Activated CD4-positive, alpha-beta T cell treated with anti-CD3 and anti-CD28 coated beads, Interleukin-2, Interleukin-6, amounts not matched to agents 100 ng/mL and 50 ng/mL, durations not matched to agents 16 hours and 8 hours (primary cell): ENCODE measurements around the gene RXFP4.

Experiments used
- DNase-seq: peaks from one replicate; pipeline ENCODE4 v3.0.0-alpha.2; 2020

The RXFP4 gene

DNA sequence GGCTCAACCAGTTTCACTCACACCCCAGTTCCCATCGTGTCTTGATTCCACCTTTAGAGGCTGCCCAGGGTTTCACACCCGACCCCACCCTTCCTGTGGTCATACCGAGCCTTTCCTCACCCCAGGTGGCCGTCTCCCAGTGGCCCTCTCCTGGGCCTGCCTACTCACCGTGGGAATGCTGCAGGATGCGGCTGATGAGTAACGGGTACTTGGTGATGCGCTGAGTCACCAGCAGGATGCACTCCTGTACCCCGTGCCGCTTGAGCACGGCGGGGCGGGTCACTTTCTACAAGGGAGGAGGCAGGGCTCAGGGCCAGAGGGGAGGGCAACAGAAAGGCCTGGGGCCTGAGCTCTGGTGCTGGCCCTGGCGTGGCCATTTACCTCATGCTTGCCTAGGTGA is 20.5 kb downstream of the RXFP4 start:
- peak; percentile 47 for DNase-seq

DNA sequence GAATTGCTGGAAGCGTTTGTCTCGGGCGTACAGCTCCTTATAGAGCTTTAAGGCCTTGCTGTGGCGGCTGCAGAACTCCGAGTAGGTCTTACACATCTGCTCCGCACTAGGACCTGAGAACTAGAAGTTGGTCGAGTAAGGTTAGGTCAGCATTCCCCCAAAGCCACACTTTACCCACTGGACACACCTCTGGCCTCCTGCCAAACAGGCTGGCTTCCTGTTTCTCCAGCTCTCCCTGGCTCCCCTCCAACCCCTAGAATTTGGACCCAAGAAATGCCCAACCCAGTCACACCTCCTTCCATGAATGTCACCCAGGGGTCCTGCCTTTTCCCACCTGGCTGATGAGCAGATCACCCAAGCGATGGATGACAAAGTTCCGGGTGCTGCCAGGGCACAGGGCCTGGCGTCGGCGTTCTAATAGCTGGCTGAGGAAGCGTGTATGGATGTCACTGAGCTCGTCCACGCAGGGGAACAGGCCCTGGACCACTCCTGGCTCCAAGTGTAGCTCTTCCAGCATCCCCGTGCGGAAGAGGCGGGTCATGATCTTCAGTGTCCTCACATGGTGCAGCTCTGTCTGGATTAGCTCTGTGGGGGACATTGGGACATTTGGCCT is 21.3 kb downstream of the RXFP4 start:
- DNase-seq = no peak

DNA sequence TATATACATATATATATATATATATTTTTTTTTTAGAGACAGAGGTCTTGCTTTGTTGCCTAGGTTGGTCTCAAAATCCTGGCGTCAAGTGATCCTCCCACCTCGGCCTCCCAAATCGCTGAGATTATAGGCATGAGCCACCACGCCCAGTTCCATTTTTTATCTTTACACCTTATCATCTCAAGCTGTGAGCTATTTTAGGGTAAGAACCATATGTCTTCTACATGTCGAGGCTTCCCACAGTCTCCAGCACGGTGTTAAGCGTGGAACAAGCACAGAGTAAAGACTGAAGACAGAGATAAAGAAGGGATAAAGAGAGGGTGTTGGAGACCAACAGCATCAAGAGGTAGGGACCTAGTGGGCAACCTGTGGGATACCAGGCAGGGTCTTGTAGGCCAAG is 22.8 kb downstream of the RXFP4 start:
- DNase-seq = no peak

DNA sequence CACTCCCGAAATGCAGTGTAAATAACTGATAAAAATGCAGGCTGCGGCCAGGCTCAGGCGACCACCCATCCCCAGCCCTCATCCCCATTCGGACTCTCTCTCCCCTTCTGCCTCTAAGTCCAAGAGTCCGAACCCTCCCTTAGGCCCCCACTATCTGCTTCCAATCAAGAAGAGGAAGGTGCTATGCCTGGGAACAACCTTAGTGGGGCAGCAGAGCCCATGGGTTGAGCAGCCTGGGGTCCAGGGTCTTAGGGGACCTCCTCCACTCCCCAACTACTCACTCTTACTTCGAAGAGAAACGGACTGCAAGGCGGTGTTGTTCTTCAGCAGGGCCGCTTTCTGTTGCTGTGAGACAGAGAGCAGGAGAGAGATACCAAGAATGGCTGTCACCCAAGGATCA is 24.7 kb downstream of the RXFP4 start:
- DNase-seq = no peak

DNA sequence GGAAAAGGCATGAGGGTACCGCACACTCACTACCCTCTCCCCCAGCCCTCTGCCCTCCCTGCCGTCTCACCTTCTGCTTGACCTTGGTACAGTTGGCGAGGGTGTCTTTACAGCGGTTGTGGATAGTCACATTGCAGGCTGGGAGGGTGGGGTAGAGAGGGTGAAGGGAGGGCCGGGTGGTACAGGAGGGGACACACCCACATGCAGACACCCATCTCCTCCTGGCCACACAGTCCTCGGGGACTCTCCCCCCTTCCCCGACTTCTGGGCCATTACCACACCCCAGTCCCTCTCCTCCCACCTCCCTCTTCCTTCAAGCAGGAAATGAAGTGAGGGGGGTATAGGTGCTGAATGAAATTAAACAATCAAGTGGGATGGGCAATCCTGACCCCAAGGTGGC is 25.3 kb downstream of the RXFP4 start:
- DNase-seq = no peak

DNA sequence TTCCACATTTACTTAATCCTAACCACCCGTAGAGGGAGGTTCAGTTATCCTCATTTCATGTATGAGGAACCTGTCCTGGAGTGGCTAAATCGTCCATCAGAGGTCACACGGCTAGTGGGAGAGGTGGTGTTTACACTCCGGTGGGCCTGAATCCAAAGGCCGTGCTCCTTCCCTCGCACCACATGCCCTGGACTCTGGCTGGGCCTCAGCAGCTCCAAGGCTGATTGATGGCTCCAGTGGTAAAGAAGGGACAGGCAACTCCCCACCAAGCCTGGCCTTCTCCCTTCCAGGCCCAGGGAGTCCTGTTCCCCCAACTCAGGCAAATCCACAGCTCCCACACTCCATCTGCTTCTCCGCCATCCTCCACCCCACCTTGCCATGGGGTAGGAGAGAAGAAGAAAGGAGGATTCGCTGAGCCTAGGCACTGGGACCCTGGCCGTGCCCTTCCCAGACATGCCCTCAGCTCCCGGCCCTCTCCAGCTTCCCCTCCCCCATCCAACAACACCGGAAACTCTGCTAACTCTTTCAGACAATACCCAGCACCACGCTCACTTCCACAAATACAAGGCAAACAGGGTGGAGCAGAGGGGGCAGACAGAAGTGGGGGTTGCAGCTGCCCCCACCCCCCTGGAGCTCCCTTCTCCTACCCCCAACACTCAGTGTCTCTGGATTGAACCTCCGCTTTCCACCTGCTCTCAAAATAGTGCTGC is 26.1 kb downstream of the RXFP4 start:
- no peak for DNase-seq

DNA sequence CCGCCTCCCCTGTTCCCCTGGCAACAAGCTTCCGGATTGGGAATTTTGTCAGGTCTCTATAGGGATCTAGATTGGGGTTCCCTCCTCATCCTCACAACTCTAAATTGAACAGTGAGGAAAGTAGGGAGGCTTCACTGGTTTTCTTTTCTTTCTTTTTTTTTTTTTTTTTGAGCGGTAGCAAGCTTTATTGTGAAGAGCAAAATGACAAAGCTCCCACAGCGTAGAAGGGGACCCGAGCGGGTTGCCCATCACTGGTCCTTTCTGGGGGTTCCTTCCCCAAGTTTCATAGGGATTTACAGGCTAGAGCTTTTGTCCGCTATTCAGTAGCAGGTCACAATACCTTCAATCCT is 26.6 kb downstream of the RXFP4 start:
- DNase-seq = no peak

DNA sequence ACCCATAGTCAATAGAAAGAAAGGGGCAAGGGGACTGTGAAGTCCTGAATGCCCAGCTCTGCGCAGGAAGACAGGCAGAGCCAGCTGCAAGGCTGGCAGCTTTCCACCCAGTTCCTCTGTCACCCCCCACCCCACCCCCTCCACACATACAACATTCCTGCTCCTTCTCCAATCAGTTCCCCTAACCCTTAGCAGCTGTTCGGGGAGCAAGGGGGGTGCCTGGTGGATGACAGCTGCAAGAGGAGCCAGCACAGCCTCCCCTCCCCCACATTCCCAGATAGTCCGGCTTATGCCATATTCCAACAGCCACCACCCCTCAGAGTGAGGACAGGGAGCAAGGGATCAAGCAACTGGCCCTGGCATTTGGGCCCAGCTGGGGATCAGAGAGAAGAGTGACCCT is 27.2 kb downstream of the RXFP4 start:
- no peak for DNase-seq

DNA sequence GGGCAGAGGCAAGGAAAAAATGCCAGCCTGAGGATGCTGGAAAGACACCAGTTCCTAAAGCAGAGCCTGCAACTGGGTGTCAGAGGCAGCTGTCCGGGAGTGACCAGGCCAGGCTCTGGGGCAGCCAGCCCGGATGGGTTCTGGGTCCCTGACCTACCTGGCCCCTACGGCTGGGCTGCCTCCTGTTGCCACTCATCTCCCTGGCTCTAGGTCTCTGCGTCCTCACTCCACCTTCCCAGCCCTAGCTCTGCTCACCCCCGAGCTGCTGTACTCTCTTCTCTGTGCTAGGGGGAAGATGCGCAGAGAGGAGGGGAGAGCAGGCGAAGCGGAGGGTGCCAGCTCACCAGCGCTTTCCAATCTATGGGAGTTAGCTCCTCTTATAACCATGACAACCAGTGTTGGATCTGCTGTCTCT is 27.9 kb downstream of the RXFP4 start:
- DNase-seq = no peak

DNA sequence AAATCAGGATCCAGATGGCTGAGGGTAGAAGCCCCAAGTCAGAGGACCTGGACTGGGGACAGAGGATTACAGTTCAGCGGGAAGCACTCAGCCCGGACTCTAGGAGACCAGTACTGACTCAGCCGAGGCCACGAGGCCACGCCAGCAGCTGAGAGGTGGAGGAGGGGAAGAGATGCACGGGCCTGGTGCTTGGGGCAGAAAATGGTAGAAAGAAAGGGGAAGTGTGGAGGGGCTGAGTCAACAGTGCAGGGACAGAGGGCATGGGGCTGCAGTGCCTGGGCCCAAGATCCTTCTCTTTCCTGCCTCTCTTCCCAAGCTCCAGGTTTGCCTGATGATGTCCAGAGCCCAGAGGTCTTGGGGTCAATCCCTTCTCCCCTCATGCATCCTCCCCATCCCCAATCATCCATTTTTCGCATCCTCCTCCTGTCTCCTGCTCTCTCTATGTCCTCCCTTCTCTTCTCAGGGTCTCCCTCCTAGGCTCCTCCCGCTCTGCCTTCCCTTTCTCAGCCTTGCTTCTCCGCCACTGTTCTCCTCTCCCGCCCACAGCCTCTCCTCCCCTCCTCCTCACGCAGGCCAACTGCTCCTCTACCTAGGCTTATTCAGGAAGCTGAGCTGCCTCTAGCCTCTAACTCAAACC is 29.2 kb downstream of the RXFP4 start:
- peak; percentile 44 for DNase-seq

DNA sequence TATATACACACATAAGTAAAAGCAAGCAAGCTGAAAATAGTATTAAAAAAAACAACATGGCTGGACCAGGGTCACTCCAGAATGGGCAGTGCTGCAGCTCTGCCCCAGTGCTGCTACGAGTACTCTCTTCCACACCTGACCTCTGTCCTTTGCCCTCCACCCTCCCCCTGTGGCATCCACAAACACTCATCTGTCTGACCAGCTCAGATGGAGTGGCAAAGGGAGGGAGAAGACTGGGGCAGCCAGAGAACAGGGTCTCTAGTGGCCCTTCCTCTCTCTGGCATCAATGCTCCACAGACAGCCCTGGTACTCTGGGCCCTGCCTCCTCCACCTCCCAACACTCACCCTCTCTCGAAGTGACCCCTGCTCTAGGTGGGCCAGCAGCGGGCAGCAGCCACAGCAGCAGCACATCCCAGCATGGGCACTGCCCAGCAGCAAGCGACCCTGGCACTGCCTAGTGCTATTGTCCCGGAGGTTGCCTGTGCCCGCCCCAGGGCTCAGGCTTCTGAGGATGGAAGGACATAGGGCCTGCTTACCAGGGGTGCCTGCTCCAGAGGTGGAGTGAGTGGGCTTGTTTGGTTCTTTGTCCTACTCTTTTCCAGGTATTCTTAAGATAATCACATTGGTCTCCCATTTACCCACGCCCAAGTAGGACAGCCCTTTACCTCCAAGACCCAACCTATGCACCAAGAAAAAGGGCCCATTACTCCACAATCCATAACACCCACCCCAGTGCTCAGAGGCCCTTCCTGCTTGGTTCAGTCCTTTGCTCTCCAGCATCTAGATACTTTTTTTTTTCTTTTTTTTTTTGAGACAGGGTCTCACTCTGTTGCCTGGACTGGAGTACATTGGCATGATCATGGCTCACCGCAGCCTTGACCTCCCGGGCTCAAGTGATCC is 30.7 kb downstream of the RXFP4 start:
- no peak for DNase-seq

DNA sequence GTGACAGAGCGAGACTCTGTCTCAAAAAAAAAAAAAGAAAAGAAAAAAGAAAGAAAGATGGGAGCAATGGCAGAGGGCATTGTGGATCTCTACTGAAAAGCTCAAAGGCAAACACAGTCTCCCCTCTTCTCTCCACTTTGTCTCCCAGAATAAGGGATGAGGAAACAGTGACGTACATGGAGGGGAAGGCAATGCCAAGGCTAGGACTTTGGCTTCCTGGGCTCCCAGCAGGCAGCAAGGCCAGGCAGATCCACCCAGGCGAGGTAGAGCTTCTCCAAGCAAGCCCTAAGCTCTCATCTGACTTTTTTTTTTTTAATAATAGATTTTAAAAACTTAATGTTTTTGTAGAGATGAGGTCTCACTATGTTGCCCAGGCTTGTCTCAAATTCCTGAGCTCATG is 32.3 kb downstream of the RXFP4 start:
- DNase-seq = no peak

DNA sequence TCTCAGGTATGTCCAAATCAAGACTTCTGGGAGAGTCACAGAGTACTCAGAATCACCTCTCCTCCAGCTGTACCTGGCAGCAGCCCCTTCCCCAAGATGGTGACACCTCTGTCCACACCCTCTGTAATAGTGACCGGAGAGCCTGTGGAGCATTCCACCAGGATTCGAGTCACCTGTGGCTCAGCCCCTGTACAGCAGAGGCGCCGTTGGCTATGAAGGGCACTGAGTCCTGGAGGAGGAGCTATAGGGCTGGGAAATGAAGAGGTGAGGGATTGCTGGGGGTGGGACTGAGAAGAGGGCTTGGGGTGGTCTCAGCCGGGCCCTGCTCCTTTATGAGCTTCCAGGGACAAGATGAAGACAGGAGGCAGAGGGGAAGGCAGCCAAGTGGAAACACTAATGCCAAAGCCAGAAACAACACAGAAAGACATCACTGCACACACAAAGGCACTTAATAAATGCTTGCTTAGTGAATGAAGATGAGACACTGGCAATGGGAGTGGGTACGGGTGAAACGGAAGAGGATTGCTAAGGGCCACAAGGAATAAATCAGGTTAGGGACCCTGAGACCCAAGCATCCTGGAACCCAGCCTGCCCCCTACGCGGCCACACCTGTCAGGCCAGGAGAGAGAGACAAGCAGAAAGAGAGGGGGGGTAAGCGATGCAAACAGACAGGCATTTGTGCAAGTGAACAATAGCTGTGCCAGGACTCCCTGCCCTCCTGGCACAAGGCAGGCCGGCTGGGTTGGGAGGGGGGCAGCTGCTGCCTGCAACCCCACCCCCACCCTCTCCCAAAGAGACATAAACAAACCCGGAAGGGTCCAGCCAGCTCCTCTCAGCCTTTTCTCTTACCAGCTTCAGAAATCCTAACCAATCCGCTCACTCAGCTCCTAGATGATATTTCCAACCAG is 33.0 kb downstream of the RXFP4 start:
- no peak for DNase-seq

DNA sequence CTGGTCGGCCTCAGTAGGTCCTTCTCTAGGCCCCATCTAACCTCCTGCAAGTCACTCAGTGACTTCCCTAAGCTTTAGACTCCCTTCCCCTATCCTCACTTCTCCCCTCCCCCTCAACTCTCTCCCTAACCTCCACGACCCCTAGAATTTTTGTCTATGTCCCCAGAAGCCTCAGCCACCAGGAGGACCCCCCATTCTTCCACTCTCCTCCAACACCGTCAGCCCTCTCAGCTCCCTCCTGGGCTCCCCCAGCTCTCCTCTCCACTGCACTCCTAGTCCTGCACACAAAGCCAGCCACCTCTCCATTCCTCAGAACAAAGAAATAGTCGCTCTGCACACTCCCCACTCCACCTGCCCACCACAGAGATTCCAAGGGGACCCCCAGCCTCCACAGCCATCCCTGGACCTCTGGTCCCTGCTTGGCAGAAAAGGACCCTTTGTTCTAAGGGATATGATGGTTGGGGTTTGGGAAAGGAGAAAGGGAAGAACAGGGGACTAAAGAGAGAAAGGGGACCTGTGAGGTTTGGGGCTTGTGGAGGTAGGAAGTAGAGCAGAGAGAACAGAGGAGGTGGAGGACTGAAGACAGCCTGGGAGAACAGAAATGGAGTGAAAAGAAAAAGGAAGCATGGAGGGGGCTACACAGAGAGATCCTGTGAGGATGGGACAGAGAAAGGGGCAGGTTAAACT is 34.1 kb downstream of the RXFP4 start:
- no peak for DNase-seq

DNA sequence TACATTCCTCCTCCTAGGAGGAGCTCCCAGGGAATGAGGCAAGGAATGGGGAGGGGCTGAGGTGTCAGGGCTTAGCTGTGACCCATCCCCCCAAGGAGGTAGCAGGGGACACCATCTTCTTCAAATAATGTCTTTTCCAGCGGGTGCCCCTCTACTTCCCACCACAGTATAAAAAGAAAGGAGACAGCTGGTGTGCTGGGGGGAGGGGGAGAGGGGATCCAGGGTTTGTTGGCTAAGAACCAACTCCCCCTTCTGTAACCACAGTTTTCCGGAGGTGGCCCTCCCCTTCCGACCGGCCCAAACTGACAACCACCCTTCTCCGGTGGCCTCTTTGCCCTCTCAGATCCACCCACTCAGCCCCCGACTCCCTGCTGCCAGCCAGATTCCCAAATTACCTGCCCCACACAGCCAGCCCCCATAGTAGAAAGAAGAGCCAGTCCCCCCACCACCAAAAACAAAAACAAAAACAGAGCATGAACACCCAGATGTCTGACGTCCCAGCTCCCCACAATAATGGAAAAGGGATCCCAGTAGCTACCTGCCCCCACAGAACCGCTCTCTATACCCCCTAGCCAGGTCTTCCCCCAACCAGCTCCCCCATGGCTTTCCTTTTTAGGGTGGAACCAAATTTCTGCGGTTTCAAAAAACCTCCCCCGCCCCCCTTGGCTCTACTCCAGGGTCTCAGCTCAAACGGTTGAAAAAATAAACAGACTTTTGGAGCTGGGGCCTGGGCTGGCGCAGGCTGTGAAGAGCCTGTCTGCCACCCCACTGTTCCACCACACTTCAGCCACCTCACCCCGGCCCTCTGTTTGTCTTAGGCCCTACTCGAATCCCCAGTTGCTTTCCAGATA is 34.8 kb downstream of the RXFP4 start:
- DNase-seq = peak; percentile 67

DNA sequence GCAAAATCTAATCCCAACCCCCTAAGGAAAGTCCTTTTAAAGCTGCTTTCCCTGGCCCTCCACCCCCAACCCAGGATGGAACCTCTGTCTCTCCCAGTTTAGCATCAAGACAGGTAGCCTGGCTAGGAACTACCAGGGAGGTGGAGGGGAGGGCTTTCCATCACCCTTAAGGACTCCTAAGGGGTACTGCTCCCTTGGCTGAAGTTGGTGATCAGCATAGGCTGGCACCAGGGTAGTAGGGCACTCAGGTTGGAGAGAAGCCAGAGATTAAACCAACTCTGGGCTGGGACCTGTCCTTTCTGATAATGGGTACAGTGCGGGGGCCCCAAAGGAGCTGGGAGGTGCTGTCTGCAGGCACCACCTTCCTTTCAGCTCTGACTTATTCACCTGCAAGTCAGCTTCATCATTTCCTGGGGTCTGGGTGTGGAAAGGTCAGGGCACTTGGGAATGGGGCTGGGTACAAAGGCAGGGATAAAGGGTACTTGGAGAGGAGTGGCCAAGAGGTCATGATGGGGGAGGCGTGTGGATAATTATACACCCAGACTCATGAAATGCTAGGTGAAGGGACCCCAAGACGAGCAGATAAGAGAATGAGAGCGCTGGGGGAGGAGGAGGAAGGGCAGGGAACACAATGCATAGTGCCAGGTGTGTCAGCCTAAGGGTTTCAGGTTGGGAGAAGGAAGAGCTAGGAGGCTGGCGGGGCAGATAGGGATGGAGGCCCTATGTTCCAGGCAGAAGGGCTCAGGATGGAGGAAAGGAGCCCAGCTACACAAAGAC is 35.7 kb downstream of the RXFP4 start:
- peak; percentile 39 for DNase-seq

DNA sequence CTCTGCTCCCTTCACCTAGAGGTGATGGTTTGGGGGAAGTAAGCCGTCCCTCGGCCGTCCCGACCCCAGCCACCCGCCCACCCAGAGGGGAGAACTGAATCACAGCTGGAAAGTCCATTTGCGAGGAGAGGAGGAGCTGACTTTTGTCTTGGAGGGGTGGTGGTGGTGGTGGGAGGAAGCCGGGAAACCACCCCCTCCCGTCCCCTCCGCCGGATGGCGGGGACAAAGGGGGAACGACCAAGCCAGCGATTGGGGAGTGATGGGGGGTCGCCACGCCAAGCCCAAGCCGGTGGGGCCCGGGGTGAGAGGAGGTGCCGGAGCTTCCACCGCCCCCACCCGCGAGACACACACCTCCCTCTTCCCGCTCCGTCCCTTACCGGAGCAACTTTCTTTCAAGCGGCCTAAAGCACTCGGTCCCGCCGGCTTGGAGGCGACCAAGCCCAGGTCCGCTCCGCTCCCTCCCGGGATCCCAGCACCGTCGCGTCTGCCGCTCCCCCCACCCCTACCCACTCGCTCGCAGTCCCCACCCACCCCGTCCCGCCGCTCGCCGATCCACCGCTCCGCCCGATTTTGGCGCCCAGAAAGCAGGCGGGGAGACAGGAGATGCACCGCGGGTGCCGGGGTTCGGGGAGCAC is 36.4 kb downstream of the RXFP4 start:
- DNase-seq = peak; percentile 51

DNA sequence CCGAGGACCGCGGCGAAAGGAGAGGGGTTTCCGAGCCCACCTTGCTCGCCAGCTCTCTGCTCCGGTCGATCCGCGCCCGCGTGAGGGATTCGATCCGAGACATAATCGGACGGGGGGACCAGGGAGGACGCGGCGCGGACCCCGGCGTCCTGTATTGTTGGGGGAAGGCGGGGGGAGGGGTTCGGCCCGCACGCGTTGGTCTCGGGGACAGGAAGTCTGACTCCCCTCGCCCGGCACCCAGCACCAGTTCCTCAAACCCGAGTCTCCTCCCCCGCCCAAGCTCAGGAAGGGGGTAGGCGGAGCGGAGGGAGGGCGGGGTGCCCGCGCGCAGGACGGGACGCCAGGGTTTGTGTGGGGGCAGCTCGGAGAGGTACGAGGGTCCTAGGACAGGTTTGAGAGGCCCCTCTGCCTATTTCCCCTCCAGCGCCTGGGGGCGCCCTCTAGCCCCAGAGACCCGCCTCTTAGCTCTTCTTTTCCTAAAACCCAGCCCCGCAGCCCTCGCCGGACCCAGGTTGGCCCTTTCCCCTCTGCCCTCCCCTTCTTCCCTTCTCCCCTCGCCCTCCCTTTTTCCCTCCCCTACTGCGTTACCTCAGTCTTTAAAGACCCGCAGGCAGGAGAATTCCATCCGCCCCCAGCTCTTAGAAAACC is 37.0 kb downstream of the RXFP4 start, which contains the start of gene ARHGEF2:
TSS of gene ARHGEF2 (minus strand) at position 223 of the 648 bp plus-strand sequence. CDS start at position 103, 120 bp downstream.
- peak; percentile 90 for DNase-seq

DNA sequence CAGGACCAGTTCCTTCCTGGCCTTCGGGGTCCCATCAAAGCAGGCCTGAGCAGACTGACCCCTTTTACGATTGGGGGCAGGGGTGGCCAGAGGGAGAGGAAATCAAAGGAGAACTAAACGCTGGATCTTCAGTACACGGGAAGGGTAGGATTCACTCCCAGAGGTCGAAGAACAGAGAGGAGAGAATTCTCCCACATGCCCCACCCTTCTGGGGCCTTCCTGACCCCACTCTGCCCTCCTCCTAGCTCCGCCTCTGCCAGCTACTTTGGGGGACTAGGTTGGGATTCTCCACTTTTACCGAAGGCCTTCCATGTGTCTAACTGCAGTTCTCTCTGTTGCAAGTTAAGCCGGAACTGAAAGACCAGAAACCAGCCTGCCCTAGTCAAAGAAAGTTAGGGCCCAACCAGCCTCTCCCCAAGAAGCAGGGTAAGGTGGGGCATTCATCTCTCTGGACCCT is 37.6 kb downstream of the RXFP4 start:
- peak; percentile 43 for DNase-seq
